HG03469 (cell line): Measurements from ENCODE around the gene FMO4.
"Not testable (repeated sequence)": the region's sequence is repeated elsewhere in the genome, so short reads cannot be mapped to it uniquely, and the experiment has no call there.

Experiments used
- ATAC-seq: cut with Tn5 transposase; IDR thresholded peaks from one replicate; pipeline ENCODE4 v1.9.1; 2021; ENCODE audit warnings: mild to moderate bottlenecking, moderate library complexity, moderate number of reproducible peaks; ENCODE audit not compliant: unreplicated experiment

FMO4 gene

GRCh38 chr1:171329251-171329650 lies 15.3 kb downstream of the FMO4 start:
- no peak for ATAC-seq

GRCh38 chr1:171334024-171334640 lies 20.1 kb downstream of the FMO4 start:
- no peak for ATAC-seq

- no peak for ATAC-seq
These were observed 22.0 kb downstream of the FMO4 start for GRCh38 chr1:171335964-171336363.

GRCh38 chr1:171339345-171339744 lies 25.4 kb downstream of the FMO4 start:
- ATAC-seq: not testable (repeated sequence)

GRCh38 chr1:171343727-171344472 lies 29.9 kb downstream of the FMO4 start:
- ATAC-seq: no peak

- ATAC-seq: no peak
These were observed 30.5 kb downstream of the FMO4 start for GRCh38 chr1:171344473-171344820.

- no peak for ATAC-seq
These were observed 31.6 kb downstream of the FMO4 start for GRCh38 chr1:171345536-171345935.

GRCh38 chr1:171346881-171347280 lies 32.9 kb downstream of the FMO4 start:
- no peak for ATAC-seq

- ATAC-seq: no peak
These were observed 36.6 kb downstream of the FMO4 start for GRCh38 chr1:171350594-171350993.

- ATAC-seq: no peak
These were observed 38.0 kb downstream of the FMO4 start for GRCh38 chr1:171351961-171352360.

GRCh38 chr1:171352554-171352953 lies 38.6 kb downstream of the FMO4 start:
- ATAC-seq: no peak

GRCh38 chr1:171355727-171356126 lies 41.7 kb downstream of the FMO4 start:
- no peak for ATAC-seq

GRCh38 chr1:171357179-171357578 lies 43.2 kb downstream of the FMO4 start:
- ATAC-seq: no peak

- ATAC-seq: not testable (repeated sequence)
These were observed 45.3 kb downstream of the FMO4 start for GRCh38 chr1:171359355-171359648.

GRCh38 chr1:171359731-171360527 lies 45.9 kb downstream of the FMO4 start:
- ATAC-seq: not testable (repeated sequence)

- ATAC-seq: no peak
These were observed 52.1 kb downstream of the FMO4 start for GRCh38 chr1:171366085-171366484.

- ATAC-seq: no peak
These were observed 52.8 kb downstream of the FMO4 start for GRCh38 chr1:171366816-171367215.

- no peak for ATAC-seq
These were observed 53.5 kb downstream of the FMO4 start for GRCh38 chr1:171367436-171367835.

- no peak for ATAC-seq
These were observed 58.6 kb downstream of the FMO4 start for GRCh38 chr1:171372418-171373084.

- not testable (repeated sequence) for ATAC-seq
These were observed 59.6 kb downstream of the FMO4 start for GRCh38 chr1:171373357-171374122.

- no peak for ATAC-seq
These were observed 65.9 kb downstream of the FMO4 start for GRCh38 chr1:171379846-171380245.
